ENCODE results near the gene RIPPLY1. TPM values are rescaled to one million over a fixed set of nuclear protein-coding genes. Genes with fewer than 3 reads are reported as not detected.
A peak's percentile ranks its signal among the peaks of the same experiment; 100 is the strongest.

The RIPPLY1 gene
- not detected in 2 replicates for total RNA-seq
- polyA plus RNA-seq = 0.21 TPM in 1 of 2 replicates, not detected in the other

GRCh38 chrX:106903291-106903824 lies at the start of gene RIPPLY1:
RIPPLY1 (minus strand) TSS chrX:106903341; CDS start chrX:106903287, 54 bp downstream.
- Histone ChIP-seq H3K79me2 (no peaks in the 10 kb centered on the region), H3K27me3 (no peaks in the 10 kb centered on the region), H4K20me1 (ENCODE audit: insufficient read depth, poor library complexity, severe bottlenecking) (no peaks in the 10 kb centered on the region), H3K9me2 (replicated peaks; ENCODE audit: insufficient read depth) (no peaks in the 10 kb centered on the region), H3K4me3 (no peak within 1 kb of the TSS), H3K36me3 (replicated peaks; ENCODE audit: insufficient read depth, low read depth) (no peaks in the 10 kb centered on the region), H2AFZ (no peak within 1 kb of the TSS), H3K4me1 (ENCODE audit: insufficient read depth) (no peaks in the 10 kb centered on the region), H3K27ac (peak within 1 kb of the TSS; percentile 48), H3K4me2 (no peak within 1 kb of the TSS), H3K9me3 (ENCODE audit: low read depth) (no peaks in the 10 kb centered on the region)
- WGBS (ENCODE audit: low lambda C conversion rate, missing lambda C conversion rate) = 71% methylated on average over 1 of the region's 1 CpG
- DNase-seq (ENCODE audit: low spot score) = no peak
- TF ChIP-seq CTCF (IDR thresholded peaks at IDR 0.05; ENCODE audit: poor library complexity) (no peak), EZH2 (IDR thresholded peaks at IDR 0.05; ENCODE audit: borderline replicate concordance) (no peak), EZH2phosphoT487 (IDR thresholded peaks at IDR 0.05; ENCODE audit: low read depth, severe bottlenecking, unreplicated experiment) (no peak)

- Histone ChIP-seq H3K27me3 (no peaks in the 10 kb centered on the region), H4K20me1 (ENCODE audit: insufficient read depth, poor library complexity, severe bottlenecking) (no peaks in the 10 kb centered on the region), H3K79me2 (no peaks in the 10 kb centered on the region), H3K4me3 (no peak overlapping the region), H3K9me2 (replicated peaks; ENCODE audit: insufficient read depth) (no peaks in the 10 kb centered on the region), H3K27ac (no peak overlapping the region), H3K36me3 (replicated peaks; ENCODE audit: insufficient read depth, low read depth) (no peaks in the 10 kb centered on the region), H3K9me3 (ENCODE audit: low read depth) (no peaks in the 10 kb centered on the region), H2AFZ (no peak overlapping the region), H3K4me2 (no peak overlapping the region), H3K4me1 (ENCODE audit: insufficient read depth) (no peaks in the 10 kb centered on the region)
- DNase-seq (ENCODE audit: low spot score) = no peak
- 62% methylated on average over 2 of the region's 2 CpGs for WGBS (ENCODE audit: low lambda C conversion rate, missing lambda C conversion rate)
- TF ChIP-seq CTCF (IDR thresholded peaks at IDR 0.05; ENCODE audit: poor library complexity) (no peak), EZH2phosphoT487 (IDR thresholded peaks at IDR 0.05; ENCODE audit: low read depth, severe bottlenecking, unreplicated experiment) (no peak), EZH2 (IDR thresholded peaks at IDR 0.05; ENCODE audit: borderline replicate concordance) (no peak)
These were observed 49.4 kb upstream of the RIPPLY1 start for GRCh38 chrX:106952538-106952937.

GRCh38 chrX:106952089-106952488 lies 48.9 kb upstream of the RIPPLY1 start:
- WGBS (ENCODE audit: low lambda C conversion rate, missing lambda C conversion rate) = 63% methylated on average over 3 of the region's 3 CpGs
- H3K9me3 ChIP-seq (ENCODE audit: low read depth) = no peaks in the 10 kb centered on the region
- H3K36me3 ChIP-seq (replicated peaks; ENCODE audit: insufficient read depth, low read depth) = no peaks in the 10 kb centered on the region
- DNase-seq (ENCODE audit: low spot score) = no peak
- no peak overlapping the region for H2AFZ ChIP-seq
- no peak overlapping the region for H3K27ac ChIP-seq
- no peaks in the 10 kb centered on the region for H3K27me3 ChIP-seq
- H3K4me2 ChIP-seq = no peak overlapping the region
- TF ChIP-seq EZH2 (IDR thresholded peaks at IDR 0.05; ENCODE audit: borderline replicate concordance) (no peak), CTCF (IDR thresholded peaks at IDR 0.05; ENCODE audit: poor library complexity) (no peak), EZH2phosphoT487 (IDR thresholded peaks at IDR 0.05; ENCODE audit: low read depth, severe bottlenecking, unreplicated experiment) (no peak)
- H3K4me1 ChIP-seq (ENCODE audit: insufficient read depth) = no peaks in the 10 kb centered on the region
- H3K4me3 ChIP-seq = no peak overlapping the region
- no peaks in the 10 kb centered on the region for H3K9me2 ChIP-seq (replicated peaks; ENCODE audit: insufficient read depth)
- H4K20me1 ChIP-seq (ENCODE audit: insufficient read depth, poor library complexity, severe bottlenecking) = no peaks in the 10 kb centered on the region
- H3K79me2 ChIP-seq = no peaks in the 10 kb centered on the region

Measured in hepatocyte (in vitro differentiated cells).